HuH-7.5 (cell line): ENCODE measurements around the gene ATP1A1.

ENCODE experiments used
- DNase-seq: peaks from one replicate; pipeline ENCODE4 v3.0.0; 2011; ENCODE audit warnings: low spot score

Gene ATP1A1

GRCh38 chr1:116345011-116345410 lies 28.0 kb upstream of the ATP1A1 start:
- DNase-seq, result no peak

GRCh38 chr1:116345843-116346242 lies 27.2 kb upstream of the ATP1A1 start:
- DNase-seq, result no peak

- no peak for DNase-seq
Observed at GRCh38 chr1:116346943-116347673, 25.9 kb upstream of the ATP1A1 start.

- DNase-seq, result no peak
Observed at GRCh38 chr1:116347696-116348095, 25.3 kb upstream of the ATP1A1 start.

- no peak for DNase-seq
Observed at GRCh38 chr1:116350097-116350645, 22.9 kb upstream of the ATP1A1 start.

- DNase-seq, result no peak
Observed at GRCh38 chr1:116351914-116352313, 21.1 kb upstream of the ATP1A1 start.

GRCh38 chr1:116352349-116352813 lies 20.7 kb upstream of the ATP1A1 start:
- no peak for DNase-seq

GRCh38 chr1:116353155-116353554 lies 19.9 kb upstream of the ATP1A1 start:
- no peak for DNase-seq

- DNase-seq, result no peak
Observed at GRCh38 chr1:116356067-116356466, 17.0 kb upstream of the ATP1A1 start.

GRCh38 chr1:116356673-116357072 lies 16.4 kb upstream of the ATP1A1 start:
- DNase-seq, result no peak

- no peak for DNase-seq
Observed at GRCh38 chr1:116357487-116357886, 15.6 kb upstream of the ATP1A1 start.

GRCh38 chr1:116359060-116359830 lies 13.8 kb upstream of the ATP1A1 start:
- no peak for DNase-seq

GRCh38 chr1:116359871-116360270 lies 13.2 kb upstream of the ATP1A1 start:
- DNase-seq, result no peak

- DNase-seq, result no peak
Observed at GRCh38 chr1:116360429-116361173, 12.4 kb upstream of the ATP1A1 start.

GRCh38 chr1:116361648-116362047 lies 11.4 kb upstream of the ATP1A1 start:
- no peak for DNase-seq

- DNase-seq, result no peak
Observed at GRCh38 chr1:116362050-116362449, 11.0 kb upstream of the ATP1A1 start.

GRCh38 chr1:116365353-116365780 lies 7.7 kb upstream of the ATP1A1 start:
- no peak for DNase-seq

- DNase-seq, result no peak
Observed at GRCh38 chr1:116365857-116366256, 7.2 kb upstream of the ATP1A1 start.

- no peak for DNase-seq
Observed at GRCh38 chr1:116367256-116367945, 5.6 kb upstream of the ATP1A1 start.

GRCh38 chr1:116368241-116368640 lies 4.8 kb upstream of the ATP1A1 start:
- DNase-seq, result no peak

GRCh38 chr1:116370181-116370580 lies 2.9 kb upstream of the ATP1A1 start:
- no peak for DNase-seq

- DNase-seq, result no peak
Observed at GRCh38 chr1:116371752-116372151, 1.3 kb upstream of the ATP1A1 start.
